ENCODE measurements around the gene CENPX.

- TF ChIP-seq CTCF (IDR thresholded peaks at IDR 0.05 in 8 of 11, conservative IDR thresholded peaks at IDR 0.05 in 3 of 11) (no peak), POLR2AphosphoS5 (IDR thresholded peaks at IDR 0.05) (no peak), POLR2A (IDR thresholded peaks at IDR 0.05) (no peak)
Measured at GRCh38 chr17:82006468-82007227, 16.0 kb downstream of the CENPX start.
